GM10266 (cell line): ENCODE results near the gene CYB5D1.

Source experiments
- DNase-seq: peaks from one replicate; pipeline ENCODE4 v3.0.0; 2012; ENCODE audit errors: extremely low spot score
- TF ChIP-seq, protein P1 (sequence below): IDR thresholded peaks from 2 replicates; pipeline ENCODE4 v1.5.1; 2012; ENCODE audit warnings: mild to moderate bottlenecking, low read depth; ENCODE audit not compliant: control insufficient read depth, insufficient read depth; ENCODE audit errors: missing control alignments

The CYB5D1 gene

DNA sequence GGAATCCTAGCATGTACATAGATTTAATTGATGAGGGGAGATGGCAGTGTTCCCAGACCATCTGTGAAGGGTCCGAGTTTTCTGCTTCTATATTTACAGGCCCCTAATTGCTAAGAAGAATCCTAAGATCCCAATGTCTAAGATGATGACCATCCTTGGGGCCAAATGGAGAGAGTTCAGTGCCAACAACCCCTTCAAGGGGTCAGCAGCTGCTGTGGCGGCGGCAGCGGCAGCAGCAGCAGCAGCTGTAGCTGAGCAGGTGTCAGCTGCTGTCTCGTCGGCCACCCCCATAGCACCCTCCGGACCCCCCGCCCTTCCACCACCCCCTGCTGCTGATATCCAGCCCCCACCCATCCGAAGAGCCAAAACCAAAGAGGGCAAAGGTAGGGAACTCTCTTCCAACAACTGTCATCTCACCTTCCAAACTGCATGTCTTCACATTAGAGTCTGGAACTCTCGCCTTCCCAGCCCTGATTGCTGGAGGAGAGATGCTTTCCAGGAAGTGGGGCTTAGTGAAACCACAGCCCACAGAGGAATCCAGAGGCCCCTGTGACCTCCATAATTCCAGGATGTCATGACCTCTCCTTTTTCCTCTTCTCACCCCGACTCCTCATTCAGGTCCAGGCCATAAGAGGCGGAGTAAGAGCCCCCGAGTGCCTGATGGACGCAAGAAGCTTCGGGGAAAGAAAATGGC is 35.5 kb downstream of the CYB5D1 start:
- TF ChIP-seq, protein P1, sequence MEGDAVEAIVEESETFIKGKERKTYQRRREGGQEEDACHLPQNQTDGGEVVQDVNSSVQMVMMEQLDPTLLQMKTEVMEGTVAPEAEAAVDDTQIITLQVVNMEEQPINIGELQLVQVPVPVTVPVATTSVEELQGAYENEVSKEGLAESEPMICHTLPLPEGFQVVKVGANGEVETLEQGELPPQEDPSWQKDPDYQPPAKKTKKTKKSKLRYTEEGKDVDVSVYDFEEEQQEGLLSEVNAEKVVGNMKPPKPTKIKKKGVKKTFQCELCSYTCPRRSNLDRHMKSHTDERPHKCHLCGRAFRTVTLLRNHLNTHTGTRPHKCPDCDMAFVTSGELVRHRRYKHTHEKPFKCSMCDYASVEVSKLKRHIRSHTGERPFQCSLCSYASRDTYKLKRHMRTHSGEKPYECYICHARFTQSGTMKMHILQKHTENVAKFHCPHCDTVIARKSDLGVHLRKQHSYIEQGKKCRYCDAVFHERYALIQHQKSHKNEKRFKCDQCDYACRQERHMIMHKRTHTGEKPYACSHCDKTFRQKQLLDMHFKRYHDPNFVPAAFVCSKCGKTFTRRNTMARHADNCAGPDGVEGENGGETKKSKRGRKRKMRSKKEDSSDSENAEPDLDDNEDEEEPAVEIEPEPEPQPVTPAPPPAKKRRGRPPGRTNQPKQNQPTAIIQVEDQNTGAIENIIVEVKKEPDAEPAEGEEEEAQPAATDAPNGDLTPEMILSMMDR = no peak
- DNase-seq = no peak

DNA sequence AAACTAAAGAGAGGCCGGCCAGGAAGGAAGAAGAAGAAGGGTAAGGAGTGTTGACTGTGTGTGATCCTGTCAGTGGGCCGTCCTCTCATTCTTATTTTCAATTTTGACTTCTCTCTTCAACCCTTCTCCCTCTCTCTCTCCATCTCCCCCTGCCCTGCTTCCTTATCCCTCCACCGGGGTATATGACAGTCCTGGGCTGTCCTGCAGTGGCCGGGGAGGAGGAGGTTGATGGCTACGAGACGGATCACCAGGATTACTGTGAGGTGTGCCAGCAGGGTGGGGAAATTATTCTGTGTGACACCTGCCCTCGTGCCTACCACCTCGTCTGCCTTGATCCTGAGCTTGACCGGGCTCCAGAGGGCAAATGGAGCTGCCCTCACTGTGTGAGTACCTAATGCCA is 36.4 kb downstream of the CYB5D1 start:
- TF ChIP-seq, protein P1 = no peak

DNA sequence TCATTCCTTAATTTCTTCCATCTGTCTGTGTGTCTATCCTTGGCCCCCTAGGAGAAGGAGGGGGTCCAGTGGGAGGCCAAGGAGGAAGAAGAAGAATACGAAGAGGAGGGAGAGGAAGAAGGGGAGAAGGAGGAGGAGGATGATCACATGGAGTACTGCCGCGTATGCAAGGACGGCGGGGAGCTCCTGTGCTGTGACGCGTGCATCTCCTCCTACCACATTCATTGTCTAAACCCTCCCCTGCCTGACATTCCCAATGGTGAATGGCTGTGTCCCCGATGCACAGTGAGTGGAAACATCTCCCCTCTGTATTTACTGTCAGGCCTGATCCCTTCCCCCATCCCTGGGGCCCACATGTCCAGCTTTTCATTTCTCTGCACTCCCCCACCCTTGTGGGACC is 37.1 kb downstream of the CYB5D1 start:
- no peak for DNase-seq
- TF ChIP-seq, protein P1 = no peak

More for the DNA sequence above, 36.4 kb downstream of the CYB5D1 start:
- DNase-seq = no peak

DNA sequence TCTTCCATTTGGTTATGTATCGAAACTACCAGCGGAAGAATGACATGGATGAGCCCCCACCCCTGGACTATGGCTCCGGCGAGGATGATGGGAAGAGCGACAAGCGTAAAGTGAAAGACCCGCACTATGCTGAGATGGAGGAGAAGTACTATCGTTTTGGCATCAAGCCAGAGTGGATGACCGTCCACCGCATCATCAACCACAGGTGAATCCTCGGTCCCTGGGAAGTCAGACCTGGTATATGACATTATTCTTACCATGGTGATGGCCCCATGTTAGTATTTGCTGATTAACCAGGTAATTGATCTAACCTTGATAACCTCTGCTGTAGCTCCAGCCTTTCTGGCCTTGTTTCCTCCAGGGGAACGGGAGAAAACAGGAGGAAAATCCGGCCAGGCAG is 39.3 kb downstream of the CYB5D1 start:
- TF ChIP-seq, protein P1 = no peak
- DNase-seq = no peak

DNA sequence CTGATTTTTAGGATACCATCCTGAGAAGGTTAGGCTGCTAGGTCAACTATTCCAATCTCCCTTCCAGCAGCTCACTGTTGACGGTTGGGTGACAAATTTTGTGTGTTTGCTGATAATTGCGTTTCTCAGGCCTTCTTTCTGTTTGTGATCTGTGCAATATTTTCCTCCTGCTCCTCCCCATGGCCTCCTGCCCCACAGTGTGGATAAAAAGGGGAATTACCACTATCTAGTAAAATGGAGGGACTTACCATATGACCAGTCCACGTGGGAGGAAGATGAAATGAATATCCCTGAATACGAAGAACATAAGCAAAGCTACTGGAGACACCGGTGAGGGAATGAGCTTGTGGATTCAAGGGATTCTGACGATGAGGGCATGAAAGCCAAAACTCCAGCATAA is 40.0 kb downstream of the CYB5D1 start:
- DNase-seq = no peak
- TF ChIP-seq, protein P1 = no peak

DNA sequence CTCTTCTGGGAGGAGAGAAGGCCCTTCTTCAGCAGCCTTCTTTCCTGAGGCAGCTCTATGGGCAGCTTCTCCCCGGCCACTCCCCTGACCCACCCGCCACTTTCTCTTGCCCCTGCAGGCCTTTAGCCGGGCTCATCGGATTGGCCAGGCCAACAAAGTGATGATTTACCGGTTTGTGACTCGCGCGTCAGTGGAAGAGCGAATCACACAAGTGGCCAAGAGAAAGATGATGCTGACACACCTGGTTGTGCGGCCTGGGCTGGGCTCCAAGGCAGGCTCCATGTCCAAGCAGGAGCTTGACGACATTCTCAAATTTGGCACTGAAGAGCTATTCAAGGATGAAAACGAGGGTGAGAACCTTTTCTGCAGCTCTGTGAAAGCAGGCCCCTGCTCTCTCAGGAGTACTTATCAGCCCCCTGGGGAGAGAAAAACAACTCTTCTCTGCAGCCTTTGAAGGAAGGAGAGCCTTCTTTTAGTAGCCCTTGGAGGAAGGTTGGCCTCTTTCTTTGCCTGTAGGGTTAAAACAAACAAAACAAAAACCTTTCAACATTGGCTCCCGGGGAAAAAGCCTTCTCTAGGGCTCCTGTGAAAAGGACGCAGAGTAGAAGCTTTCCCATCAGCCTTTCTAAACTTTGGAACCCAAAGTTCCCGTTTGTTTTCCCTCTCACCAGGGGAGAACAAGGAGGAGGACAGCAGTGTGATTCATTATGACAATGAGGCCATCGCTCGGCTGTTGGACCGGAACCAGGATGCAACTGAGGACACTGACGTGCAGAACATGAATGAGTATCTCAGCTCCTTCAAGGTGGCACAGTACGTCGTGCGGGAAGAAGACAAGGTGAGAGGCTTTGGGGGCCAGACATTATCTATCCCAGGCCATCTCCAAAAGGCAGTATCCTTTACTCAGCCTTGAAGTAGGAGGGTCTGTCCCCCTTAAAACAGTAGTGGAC is 45.6 kb downstream of the CYB5D1 start:
- DNase-seq = no peak
- TF ChIP-seq, protein P1 = no peak

DNA sequence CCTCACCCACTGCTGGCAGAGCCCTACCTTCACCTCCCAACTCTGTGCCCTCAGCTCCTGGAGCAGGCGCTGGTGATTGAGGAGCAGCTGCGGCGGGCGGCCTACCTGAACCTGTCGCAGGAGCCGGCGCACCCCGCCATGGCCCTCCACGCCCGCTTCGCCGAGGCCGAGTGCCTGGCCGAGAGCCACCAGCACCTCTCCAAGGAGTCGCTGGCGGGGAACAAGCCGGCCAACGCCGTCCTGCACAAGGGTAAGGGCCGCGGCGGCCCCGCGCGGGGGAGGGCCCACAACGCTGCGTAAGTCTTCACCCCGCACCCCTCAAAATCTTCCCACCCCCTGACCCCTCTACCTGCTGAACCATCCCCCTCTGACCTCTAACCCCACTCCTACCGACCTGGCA is 51.3 kb downstream of the CYB5D1 start:
- TF ChIP-seq, protein P1 = no peak
- no peak for DNase-seq
